HG02973 (cell line): ENCODE data around the gene CHD1.
A peak's percentile ranks its signal among the peaks of the same experiment; 100 is the strongest.

ENCODE experiments used
- ATAC-seq: cut with Tn5 transposase; IDR thresholded peaks from one replicate; pipeline ENCODE4 v1.9.1; 2021; ENCODE audit warnings: moderate library complexity; ENCODE audit not compliant: unreplicated experiment

Gene CHD1

GRCh38 chr5:98936948-98937715, 8.3 kb upstream of the CHD1 start:
- ATAC-seq: no peak

- ATAC-seq: no peak
Measured at GRCh38 chr5:98935206-98935605, 6.4 kb upstream of the CHD1 start.

GRCh38 chr5:98934546-98934945, 5.7 kb upstream of the CHD1 start:
- no peak for ATAC-seq

DNA sequence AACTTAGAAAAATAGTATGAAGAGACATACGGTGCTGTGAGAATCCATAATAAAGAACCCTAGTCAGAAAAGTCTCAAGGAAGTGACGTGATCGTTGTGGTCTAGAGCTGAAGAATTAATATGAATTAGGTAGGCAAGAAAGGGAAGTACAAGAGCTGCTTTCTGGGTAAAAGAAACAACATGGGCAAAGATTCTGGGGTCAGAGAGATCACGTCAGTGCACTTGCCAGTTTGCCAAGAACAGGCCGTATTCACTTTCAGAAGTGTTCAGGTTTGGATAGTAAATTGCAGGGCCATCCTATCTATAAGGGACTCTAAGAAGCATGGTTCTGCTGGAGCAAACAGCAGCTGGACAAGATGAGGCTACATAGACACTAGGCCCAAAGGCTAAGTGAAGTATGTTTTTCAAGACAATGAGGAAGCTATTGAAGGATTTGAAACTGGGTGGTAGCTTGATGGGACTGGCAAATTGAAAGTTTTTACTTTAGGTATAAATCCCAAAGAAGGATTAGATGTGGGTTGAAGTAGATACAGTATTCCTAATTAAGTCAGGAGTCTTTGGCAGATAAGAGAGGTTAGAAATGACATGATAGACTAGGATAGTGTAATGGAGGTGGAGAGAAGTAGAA, 4.8 kb upstream of the CHD1 start:
- peak; percentile 26 for ATAC-seq

DNA sequence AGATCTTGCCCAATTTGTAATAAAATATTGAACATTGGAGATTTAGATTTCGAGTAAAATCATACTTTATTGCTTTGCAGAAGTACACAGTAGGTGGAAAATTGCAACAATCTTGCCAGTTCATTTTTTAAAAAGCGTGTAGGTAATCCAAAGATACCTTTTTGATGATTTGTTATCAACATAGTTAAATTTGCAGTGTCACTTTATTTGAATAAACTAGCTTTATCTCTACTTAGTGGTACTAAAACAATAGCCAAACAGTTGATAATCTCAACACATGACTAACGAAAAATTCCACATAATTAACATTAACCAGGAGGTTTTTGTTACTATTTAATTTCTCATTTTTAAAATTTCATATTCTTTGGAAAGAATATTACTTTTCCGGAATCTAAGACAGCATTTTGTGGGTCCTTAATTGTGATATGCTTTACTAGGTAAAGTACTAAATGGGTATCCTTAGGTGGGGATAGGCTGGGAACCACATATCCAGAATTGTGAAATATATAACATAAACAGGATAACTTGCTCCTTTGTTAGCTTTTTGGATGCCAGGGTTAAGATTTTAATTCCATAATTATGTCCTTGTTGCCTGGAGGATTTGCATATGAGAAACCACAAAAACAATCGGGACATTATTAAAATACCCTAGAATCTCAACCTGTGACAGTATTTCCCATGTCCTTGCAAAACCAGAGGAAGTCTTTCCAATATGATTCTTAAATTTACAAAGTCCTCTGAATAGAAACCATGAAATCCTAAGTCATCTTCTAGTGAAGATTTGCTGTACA, 2.4 kb upstream of the CHD1 start:
- ATAC-seq: no peak

GRCh38 chr5:98929710-98930298, 997 bp upstream of the CHD1 start:
- no peak for ATAC-seq

DNA sequence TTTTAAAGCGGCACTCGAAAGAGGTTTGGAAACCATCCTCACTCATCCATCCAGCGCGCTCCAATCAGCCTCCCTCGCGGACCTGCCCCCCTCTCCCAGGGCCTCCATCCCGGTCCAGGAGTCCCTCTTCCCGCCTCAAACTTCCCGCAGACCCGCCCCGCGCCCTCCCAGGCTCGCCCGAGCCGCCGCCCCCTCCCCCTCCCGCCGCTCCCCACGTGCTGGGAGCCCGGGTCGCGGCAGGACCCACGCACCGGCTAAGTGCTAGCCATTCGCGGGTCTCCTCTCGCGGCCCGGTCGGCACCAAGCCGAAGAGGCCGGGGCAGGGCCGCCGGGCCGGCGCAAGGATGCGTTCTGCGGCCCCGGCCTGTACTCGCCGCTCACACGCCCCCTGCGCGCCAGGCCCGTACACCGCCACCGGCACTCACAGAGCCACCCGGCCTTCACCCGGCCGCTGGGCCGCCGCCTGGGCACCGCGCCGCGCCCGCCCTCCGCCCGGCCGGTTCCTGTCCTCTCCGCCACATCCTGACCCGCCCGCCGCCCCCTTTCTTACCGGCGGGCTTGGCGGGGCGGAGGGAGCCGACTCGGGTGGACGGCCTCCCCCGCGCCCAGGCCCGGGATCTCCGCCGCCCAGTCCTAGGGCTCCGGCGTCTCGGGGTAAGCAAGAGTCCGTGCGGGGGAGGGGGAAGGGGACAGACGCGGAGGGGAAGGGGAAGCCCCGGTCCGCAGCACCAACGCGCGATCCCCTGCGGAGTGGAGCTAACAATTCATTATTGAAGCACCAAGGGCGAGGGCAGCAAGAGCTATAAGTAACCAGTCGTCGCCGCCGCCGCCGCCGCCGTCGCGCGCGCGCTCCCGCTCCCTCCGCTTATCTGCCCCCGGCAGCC, 576 bp downstream of the CHD1 start:
- peak; percentile 19 for ATAC-seq

DNA sequence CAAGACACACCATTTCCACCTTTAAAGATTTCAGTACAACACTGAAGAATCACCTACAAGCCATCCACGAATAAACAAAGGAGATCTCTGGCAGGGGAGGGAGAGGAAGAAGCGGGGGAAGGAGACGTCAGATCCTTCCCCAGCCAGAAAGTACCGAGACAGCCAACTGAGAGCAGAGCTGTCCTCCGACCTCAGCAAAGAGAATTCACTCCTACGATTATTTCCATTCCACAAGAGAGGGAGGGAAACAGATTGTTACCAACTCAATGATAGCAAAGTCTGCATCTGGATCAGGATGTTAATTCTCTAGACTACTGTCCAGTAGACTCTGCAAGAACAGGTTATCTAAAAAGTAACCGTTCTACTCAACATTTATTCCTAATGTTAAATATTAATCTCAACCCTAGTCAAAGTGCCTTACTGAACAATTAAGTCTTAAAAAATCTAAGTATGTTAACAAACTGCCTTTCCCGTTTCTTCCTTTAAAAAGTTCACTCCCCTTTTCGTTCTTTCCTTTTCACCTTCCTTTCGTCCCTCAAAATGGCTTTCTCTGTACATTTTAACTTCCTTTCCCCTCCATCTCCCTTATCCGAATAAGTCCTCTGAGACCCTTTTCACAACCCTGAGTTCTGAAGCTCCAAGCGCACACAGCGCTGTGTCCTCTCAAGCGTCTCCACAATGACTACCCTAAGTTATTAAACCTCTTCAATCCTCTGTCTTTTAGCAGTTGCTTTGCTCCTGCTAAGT, 1.4 kb downstream of the CHD1 start:
- peak; percentile 18 for ATAC-seq

- ATAC-seq: no peak
Measured at GRCh38 chr5:98923966-98924365, 4.8 kb downstream of the CHD1 start.

- ATAC-seq: no peak
Measured at GRCh38 chr5:98921947-98922505, 6.8 kb downstream of the CHD1 start.

DNA sequence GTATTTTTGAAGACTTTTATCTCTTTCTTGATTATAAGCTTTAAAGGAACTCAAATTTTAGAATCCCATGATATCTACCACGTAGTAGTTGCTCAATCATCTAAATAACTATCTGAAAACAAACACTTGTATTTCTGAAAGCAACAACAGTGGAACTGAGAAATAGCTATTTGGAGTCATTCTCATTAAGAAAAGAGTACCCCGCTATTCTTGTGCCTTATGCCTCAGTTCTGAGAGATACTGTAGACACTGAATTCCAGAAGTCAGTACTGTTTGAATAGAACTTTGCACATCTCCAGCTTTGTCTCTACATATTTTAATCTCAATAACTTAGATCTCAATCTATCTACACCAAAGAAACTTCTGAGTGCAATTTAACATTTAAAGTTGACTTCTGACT, 11.4 kb downstream of the CHD1 start:
- no peak for ATAC-seq

- ATAC-seq: no peak
Measured at GRCh38 chr5:98916540-98916939, 12.3 kb downstream of the CHD1 start.

- no peak for ATAC-seq
Measured at GRCh38 chr5:98913911-98914310, 14.9 kb downstream of the CHD1 start.

GRCh38 chr5:98911280-98912040, 17.3 kb downstream of the CHD1 start:
- ATAC-seq: no peak

GRCh38 chr5:98909363-98909762, 19.4 kb downstream of the CHD1 start:
- no peak for ATAC-seq

DNA sequence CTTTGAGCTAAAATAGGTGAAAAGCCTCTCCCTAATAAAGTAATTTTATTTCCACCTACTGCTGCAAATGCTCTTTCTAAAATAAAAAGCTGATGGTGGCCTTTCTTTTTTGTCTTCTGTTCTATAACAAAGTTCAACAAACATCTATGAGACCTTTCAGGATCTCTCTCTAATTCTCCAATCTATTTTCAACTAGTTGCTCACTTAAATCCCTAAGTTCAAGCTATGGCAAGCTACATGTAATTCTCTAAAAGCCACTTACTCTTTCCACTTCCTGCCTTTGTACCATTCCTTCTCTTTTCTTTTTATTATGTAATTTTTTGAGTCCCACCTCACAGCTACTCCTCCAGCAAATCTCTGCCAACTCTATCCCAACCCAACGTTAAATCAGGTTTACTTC, 20.9 kb downstream of the CHD1 start:
- ATAC-seq: no peak

GRCh38 chr5:98906756-98907355, 22.0 kb downstream of the CHD1 start:
- ATAC-seq: no peak
